Peyer's patch (tissue), 4 donors: ENCODE results near the gene RANBP1. TPM values are rescaled to one million over a fixed set of nuclear protein-coding genes. Genes with fewer than 3 reads are reported as not detected.
A peak's percentile ranks its signal among the peaks of the same experiment; 100 is the strongest.
"Not testable (repeated sequence)": the region's sequence is repeated elsewhere in the genome, so short reads cannot be mapped to it uniquely, and the experiment has no call there.

Experiments
- DNase-seq, 3 donors: peaks; one replicate each; pipeline ENCODE4 v3.0.0-alpha.2; 2017 to 2019
- H3K27ac ChIP-seq, 4 donors: fragments of 200-600 bp; sonication (generic); one replicate each; pipeline ENCODE4 v1.5.1; 2016 to 2019
- H3K27me3 ChIP-seq, 2 donors: fragments of 200-600 bp; sonication (generic); one replicate each; pipeline ENCODE4 v1.5.1; 2019
- H3K36me3 ChIP-seq, 3 donors: fragments of 200-600 bp; sonication (generic); one replicate each; pipeline ENCODE4 v1.5.1; 2016 to 2019
- H3K4me1 ChIP-seq, 4 donors: fragments of 200-600 bp; sonication (generic); one replicate each; pipeline ENCODE4 v1.5.1; 2016 to 2019
- H3K4me3 ChIP-seq, 4 donors: fragments of 200-600 bp; sonication (generic); 1 replicate in 3 of 4; 2 replicates in 1 of 4; pipeline ENCODE4 v1.5.1; 2016 to 2019; ENCODE audit warnings: mild to moderate bottlenecking in 1 of 4
- H3K9me3 ChIP-seq, 4 donors: fragments of 200-600 bp; sonication (generic); one replicate each; pipeline ENCODE4 v1.5.1; 2016 to 2019; ENCODE audit warnings: mild to moderate bottlenecking in 1 of 4
- CTCF ChIP-seq, 6 experiments: fragments of 450-650 bp in 4 of 6; fragments of 200-600 bp in 2 of 6; sonication (generic) in 1 of 6; IDR thresholded peaks; one replicate each; pipeline ENCODE4 v1.5.1; 2017 to 2019; ENCODE audit warnings: antibody characterized with exemption in 6 of 6, mild to moderate bottlenecking in 3 of 6, moderate library complexity in 1 of 6
- POLR2A ChIP-seq, 2 donors: fragments of 450-650 bp; IDR thresholded peaks; one replicate each; pipeline ENCODE4 v1.5.1; 2017; ENCODE audit warnings: antibody characterized with exemption in 2 of 2, mild to moderate bottlenecking in 2 of 2, moderate library complexity in 2 of 2
- total RNA-seq, 4 donors: library from RNA; depleted of rRNA; stranded (reverse); fragments of >200 nt; gene quantifications; one replicate each; pipeline ENCODE4 v1.1.0, GENCODE V29; 2016

Gene RANBP1
- 100 to 1,000 TPM; 103 to 203 (median 163) TPM for total RNA-seq

- no peak for DNase-seq
- Histone ChIP-seq H3K4me3 (peak within 1 kb of the TSS; percentile 71 to 83 (median 80)), H3K27ac (peak within 1 kb of the TSS; percentile 82 to 85 (median 82)), H3K36me3 (peaks cover 0 to 68% (median 0%) of the 10 kb centered on the region in 3 donors), H3K4me1 (peaks cover 6 to 34% (median 17%) of the 10 kb centered on the region in 4 donors), H3K27me3 (no peaks in the 10 kb centered on the region), H3K9me3 (no peaks in the 10 kb centered on the region)
- TF ChIP-seq CTCF (IDR thresholded peaks at IDR 0.05) (no peak), POLR2A (IDR thresholded peaks at IDR 0.05) (no peak)
Measured at GRCh38 chr22:20115691-20116375, at the start of gene RANBP1. TSS of gene RANBP1 (plus strand) at chr22:20116104. CDS start at chr22:20116185, 81 bp downstream.

- H3K27me3 ChIP-seq: no peaks in the 10 kb centered on the region
- no peaks in the 10 kb centered on the region for H3K4me1 ChIP-seq
- H3K9me3 ChIP-seq: no peaks in the 10 kb centered on the region
- H3K36me3 ChIP-seq: peaks cover 0 to 30% (median 0%) of the 10 kb centered on the region in 3 donors
- no peak overlapping the region for H3K4me3 ChIP-seq
- no peak for TF ChIP-seq CTCF (IDR thresholded peaks at IDR 0.05)
- no peak for TF ChIP-seq POLR2A (IDR thresholded peaks at IDR 0.05)
- no peak overlapping the region for H3K27ac ChIP-seq
- peak in 1 of 3 donors; percentile 40 for DNase-seq
Measured at GRCh38 chr22:20066617-20067383, 49.1 kb upstream of the RANBP1 start.

- not testable (repeated sequence) for H3K9me3 ChIP-seq, H3K4me1 ChIP-seq, H3K4me3 ChIP-seq, H3K27me3 ChIP-seq, DNase-seq, H3K27ac ChIP-seq
- H3K36me3 ChIP-seq: peaks cover 0 to 25% (median 0%) of the 10 kb centered on the region in 3 donors
Measured at GRCh38 chr22:20067384-20067682, 48.6 kb upstream of the RANBP1 start.

GRCh38 chr22:20068640-20069039, 47.3 kb upstream of the RANBP1 start:
- H3K9me3 ChIP-seq: no peaks in the 10 kb centered on the region
- TF ChIP-seq POLR2A (IDR thresholded peaks at IDR 0.05) (no peak), CTCF (IDR thresholded peaks at IDR 0.05) (no peak)
- no peak overlapping the region for H3K4me3 ChIP-seq
- no peaks in the 10 kb centered on the region for H3K27me3 ChIP-seq
- H3K4me1 ChIP-seq: no peaks in the 10 kb centered on the region
- H3K27ac ChIP-seq: no peak overlapping the region
- peaks cover 0 to 14% (median 0%) of the 10 kb centered on the region in 3 donors for H3K36me3 ChIP-seq
- DNase-seq: no peak

GRCh38 chr22:20069331-20070042, 46.4 kb upstream of the RANBP1 start:
- Histone ChIP-seq H3K27ac (no peak overlapping the region), H3K27me3 (no peaks in the 10 kb centered on the region), H3K36me3 (peaks cover 0 to 6% (median 0%) of the 10 kb centered on the region in 3 donors), H3K4me1 (no peaks in the 10 kb centered on the region), H3K4me3 (no peak overlapping the region), H3K9me3 (no peaks in the 10 kb centered on the region)
- TF ChIP-seq CTCF (IDR thresholded peaks at IDR 0.05): no peak
- no peak for TF ChIP-seq POLR2A (IDR thresholded peaks at IDR 0.05)
- no peak for DNase-seq

- DNase-seq: no peak
- Histone ChIP-seq H3K4me1 (no peaks in the 10 kb centered on the region), H3K36me3 (no peaks in the 10 kb centered on the region), H3K4me3 (no peak overlapping the region), H3K9me3 (no peaks in the 10 kb centered on the region), H3K27me3 (no peaks in the 10 kb centered on the region), H3K27ac (no peak overlapping the region)
- TF ChIP-seq CTCF (IDR thresholded peaks at IDR 0.05) (no peak), POLR2A (IDR thresholded peaks at IDR 0.05) (no peak)
Measured at GRCh38 chr22:20071524-20071972, 44.4 kb upstream of the RANBP1 start.
